H9 (cell line): Measurements from ENCODE around the gene BRSK2. TPM values are rescaled to one million over a fixed set of nuclear protein-coding genes. Genes with fewer than 3 reads are reported as not detected.

Source experiments
- DNase-seq: peaks from one replicate; pipeline ENCODE4 v3.0.0-alpha.2; 2017
- H2AFZ ChIP-seq: one replicate; pipeline ENCODE4 v1.6.1; 2013; ENCODE audit warnings: mild to moderate bottlenecking, low read length, control low read depth, moderate library complexity
- H2AK5ac ChIP-seq: 2 replicates; pipeline ENCODE4 v1.6.1; 2013; ENCODE audit warnings: low read length, control low read depth, mixed read lengths; ENCODE audit not compliant: insufficient read length
- H2BK120ac ChIP-seq: one replicate; pipeline ENCODE4 v1.6.1; 2013; ENCODE audit warnings: low read depth, mild to moderate bottlenecking, low read length, control low read depth, inconsistent platforms; ENCODE audit not compliant: poor library complexity, severe bottlenecking
- H2BK12ac ChIP-seq: 2 replicates; pipeline ENCODE4 v1.6.1; 2013; ENCODE audit warnings: low read length, control low read depth, mixed read lengths, low read depth; ENCODE audit not compliant: insufficient read length
- H2BK15ac ChIP-seq: 2 replicates; pipeline ENCODE4 v1.6.1; 2013; ENCODE audit warnings: low read depth, low read length, control low read depth
- H2BK20ac ChIP-seq: one replicate; pipeline ENCODE4 v1.6.1; 2013; ENCODE audit warnings: low read depth, mild to moderate bottlenecking, low read length, control low read depth, inconsistent platforms; ENCODE audit not compliant: poor library complexity, severe bottlenecking
- H2BK5ac ChIP-seq: 2 replicates; pipeline ENCODE4 v1.6.1; 2013; ENCODE audit warnings: low read length, control low read depth, mixed read lengths; ENCODE audit not compliant: insufficient read length
- H3K14ac ChIP-seq: 2 replicates; pipeline ENCODE4 v1.6.1; 2013; ENCODE audit warnings: low read length, control low read depth; ENCODE audit not compliant: insufficient read depth
- H3K18ac ChIP-seq: 2 replicates; pipeline ENCODE4 v1.6.1; 2013; ENCODE audit warnings: low read depth, mild to moderate bottlenecking, mixed read lengths, low read length, control low read depth; ENCODE audit not compliant: insufficient read length
- H3K23ac ChIP-seq: 2 replicates; pipeline ENCODE4 v1.6.1; 2013; ENCODE audit warnings: low read length, control low read depth, mixed read lengths, low read depth; ENCODE audit not compliant: insufficient read length
- H3K23me2 ChIP-seq: 2 replicates; pipeline ENCODE4 v1.6.1; 2013; ENCODE audit warnings: low read depth, mild to moderate bottlenecking, mixed read lengths, low read length, control low read depth; ENCODE audit not compliant: insufficient read length, poor library complexity, severe bottlenecking
- H3K27ac ChIP-seq: 2 replicates; pipeline ENCODE4 v1.5.1; 2013; ENCODE audit warnings: low read length, control low read depth, mixed read lengths, low read depth; ENCODE audit not compliant: insufficient read length
- H3K27me3 ChIP-seq: 2 replicates; pipeline ENCODE4 v1.6.1; 2013; ENCODE audit warnings: low read length, control low read depth, inconsistent platforms; ENCODE audit not compliant: insufficient read depth
- H3K4ac ChIP-seq: 2 replicates; pipeline ENCODE4 v1.6.1; 2013; ENCODE audit warnings: low read depth, mild to moderate bottlenecking, control low read depth, inconsistent platforms, low read length, moderate library complexity
- H3K4me1 ChIP-seq: 2 replicates; pipeline ENCODE4 v1.6.1; 2013; ENCODE audit warnings: low read length, control low read depth, inconsistent platforms; ENCODE audit not compliant: insufficient read depth
- H3K4me2 ChIP-seq: 2 replicates; pipeline ENCODE4 v1.6.1; 2013; ENCODE audit warnings: low read length, control low read depth, mixed read lengths; ENCODE audit not compliant: insufficient read length, insufficient read depth
- H3K56ac ChIP-seq: 2 replicates; pipeline ENCODE4 v1.6.1; 2013; ENCODE audit warnings: low read depth, mild to moderate bottlenecking, mixed read lengths, low read length, control low read depth; ENCODE audit not compliant: insufficient read length
- H3K79me1 ChIP-seq: 2 replicates; pipeline ENCODE4 v1.6.1; 2013; ENCODE audit warnings: low read depth, mild to moderate bottlenecking, moderate library complexity, low read length, control low read depth, inconsistent platforms; ENCODE audit not compliant: insufficient read depth, poor library complexity, severe bottlenecking
- H3K79me2 ChIP-seq: 2 replicates; pipeline ENCODE4 v1.6.1; 2013; ENCODE audit warnings: low read length, control low read depth, inconsistent platforms; ENCODE audit not compliant: insufficient read depth
- H3K9ac ChIP-seq: 2 replicates; pipeline ENCODE4 v1.6.1; 2013; ENCODE audit warnings: low read length, control low read depth, mixed read lengths; ENCODE audit not compliant: insufficient read length; ENCODE audit errors: extremely low read depth
- H3K9me3 ChIP-seq: one replicate; pipeline ENCODE4 v1.6.1; 2013; ENCODE audit warnings: low read depth, low read length, inconsistent platforms; ENCODE audit not compliant: control insufficient read depth
- H3T11ph ChIP-seq: one replicate; pipeline ENCODE4 v1.6.1; 2013; ENCODE audit warnings: mild to moderate bottlenecking, low read length, control low read depth, inconsistent platforms
- H4K20me1 ChIP-seq: one replicate; pipeline ENCODE4 v1.6.1; 2013; ENCODE audit not compliant: control insufficient read depth, insufficient read length, insufficient read depth
- H4K5ac ChIP-seq: 2 replicates; pipeline ENCODE4 v1.6.1; 2013; ENCODE audit warnings: low read depth, mild to moderate bottlenecking, mixed read lengths, low read length, control low read depth; ENCODE audit not compliant: insufficient read length
- H4K8ac ChIP-seq: replicated peaks from 2 replicates; pipeline ENCODE4 v1.6.1; 2013; ENCODE audit warnings: low read length, control low read depth, mixed read lengths, low read depth; ENCODE audit not compliant: insufficient read length
- H4K91ac ChIP-seq: 2 replicates; pipeline ENCODE4 v1.6.1; 2013; ENCODE audit warnings: low read depth, mild to moderate bottlenecking, moderate library complexity, mixed read lengths, low read length, control low read depth; ENCODE audit not compliant: insufficient read length
- H3K27ac Mint-ChIP-seq, 3 experiments: 2 replicates in 2 of 3; 3 replicates in 1 of 3; pipeline ENCODE4 v1.8.0; 2020 to 2021; ENCODE audit warnings: mixed read lengths in 3 of 3, mild to moderate bottlenecking in 1 of 3, moderate library complexity in 1 of 3
- H3K27me3 Mint-ChIP-seq: 2 replicates; pipeline ENCODE4 v1.8.0; 2021; ENCODE audit warnings: low read depth, mild to moderate bottlenecking, moderate library complexity, mixed read lengths
- H3K36me3 Mint-ChIP-seq, 3 experiments: 2 replicates in 2 of 3; 3 replicates in 1 of 3; pipeline ENCODE4 v1.8.0; 2020 to 2021; ENCODE audit warnings: low read depth in 3 of 3, mixed read lengths in 3 of 3; ENCODE audit not compliant: insufficient read depth in 1 of 3
- H3K4me1 Mint-ChIP-seq, 2 experiments: 2 replicates each; pipeline ENCODE4 v1.8.0; 2020; ENCODE audit warnings: mixed read lengths in 2 of 2
- H3K4me3 Mint-ChIP-seq, 2 experiments: 2 replicates in 1 of 2; 3 replicates in 1 of 2; pipeline ENCODE4 v1.8.0; 2020 to 2021; ENCODE audit warnings: mild to moderate bottlenecking in 2 of 2, mixed read lengths in 2 of 2, moderate library complexity in 1 of 2
- H3K9me3 Mint-ChIP-seq, 2 experiments: 2 replicates in 1 of 2; 3 replicates in 1 of 2; pipeline ENCODE4 v1.8.0; 2020; ENCODE audit warnings: mild to moderate bottlenecking in 2 of 2, mixed read lengths in 2 of 2, moderate library complexity in 1 of 2
- CTCF ChIP-seq: fragments of 200-600 bp; sonication (generic); conservative IDR thresholded peaks from 3 replicates; pipeline ENCODE4 v1.8.0; 2021; ENCODE audit warnings: antibody characterized with exemption, mild to moderate bottlenecking
- WGBS: extraction: QIAGEN DNeasy Blood & Tissue Kit; methylation state at CpG from one replicate; pipeline ENCODE4 v1.1.7; 2013; ENCODE audit warnings: missing lambda C conversion rate, low lambda C conversion rate, mixed read lengths; ENCODE audit not compliant: insufficient read length; ENCODE audit errors: extremely low coverage; 5-methylcytosine and 5-hydroxymethylcytosine counted together
- total RNA-seq: library from RNA; stranded (reverse); gene quantifications from 2 replicates; pipeline ENCODE4 v1.2.1, GENCODE V29; 2021

BRSK2 gene
- total RNA-seq, 1 experiment from 2014 or later, result 28.4 TPM

GRCh38 chr11:1488575-1489180 lies 98.9 kb downstream of the BRSK2 start:
- Histone ChIP-seq H3K9ac (no peak overlapping the region), H3K56ac (no peak overlapping the region), H2BK15ac (no peak overlapping the region), H3K14ac (no peak overlapping the region), H3K18ac (no peak overlapping the region), H2BK12ac (no peak overlapping the region), H3K4me1 (no peaks in the 10 kb centered on the region), H3K4ac (no peak overlapping the region), H3K4me2 (no peak overlapping the region), H3T11ph (no peak overlapping the region), H2AK5ac (no peak overlapping the region), H3K23ac (no peak overlapping the region), H4K20me1 (no peaks in the 10 kb centered on the region), H2BK5ac (no peak overlapping the region), H4K91ac (no peak overlapping the region), H3K79me2 (peaks cover 3% of the 10 kb centered on the region; the same call in 1 of the 2 replicates), H4K5ac (no peak overlapping the region), H4K8ac (no peak overlapping the region), H3K23me2 (no peaks in the 10 kb centered on the region), H3K9me3 (no peaks in the 10 kb centered on the region), H2BK20ac (no peak overlapping the region), H2BK120ac (no peak overlapping the region), H3K27ac (no peak overlapping the region), H3K79me1 (no peaks in the 10 kb centered on the region), H3K27me3 (no peaks in the 10 kb centered on the region), H2AFZ (no peak overlapping the region)
- no peak for DNase-seq
- no peak overlapping the region for H3K27ac Mint-ChIP-seq
- peaks cover 0 to 2% (median 0%) of the 10 kb centered on the region in 3 experiments; a peak in 1 of 7 replicates for H3K36me3 Mint-ChIP-seq
- TF ChIP-seq CTCF, result no peak
- peaks cover 0 to 5% of the 10 kb centered on the region in 2 experiments; a peak in 1 of 4 replicates for H3K4me1 Mint-ChIP-seq
- H3K4me3 Mint-ChIP-seq, result no peak overlapping the region
- 0 out of 5 replicates have a peak, but pooled peaks cover 0 to 2% of the 10 kb centered on the region in 2 experiments for H3K9me3 Mint-ChIP-seq
- WGBS, result no CpG with 5 or more reads among the region's 20 CpGs
- no peaks in the 10 kb centered on the region for H3K27me3 Mint-ChIP-seq
